ENCODE data around the gene ZNF26.

ZNF26 gene

DNA sequence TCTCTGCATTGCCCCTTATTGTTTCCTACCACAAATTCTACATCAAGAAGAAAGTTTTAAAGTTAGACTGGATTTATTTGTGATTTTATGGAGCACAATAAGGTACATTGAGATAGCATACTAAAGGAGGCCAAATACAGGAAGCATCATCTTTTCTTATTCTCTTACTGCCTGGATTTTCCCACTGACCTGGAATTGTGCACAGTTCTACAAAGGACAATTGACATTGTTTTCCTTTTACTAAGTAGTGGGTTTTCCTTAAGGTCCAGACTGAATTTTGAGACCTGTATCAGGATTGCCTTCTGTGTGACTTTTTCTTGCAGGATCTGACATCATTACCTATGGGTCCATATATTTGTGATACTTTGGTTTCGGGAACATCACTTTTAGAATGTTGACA, 75.8 kb downstream of the ZNF26 start:
- no peak for DNase-seq (ENCODE audit: low read depth in 2 of 2)

DNA sequence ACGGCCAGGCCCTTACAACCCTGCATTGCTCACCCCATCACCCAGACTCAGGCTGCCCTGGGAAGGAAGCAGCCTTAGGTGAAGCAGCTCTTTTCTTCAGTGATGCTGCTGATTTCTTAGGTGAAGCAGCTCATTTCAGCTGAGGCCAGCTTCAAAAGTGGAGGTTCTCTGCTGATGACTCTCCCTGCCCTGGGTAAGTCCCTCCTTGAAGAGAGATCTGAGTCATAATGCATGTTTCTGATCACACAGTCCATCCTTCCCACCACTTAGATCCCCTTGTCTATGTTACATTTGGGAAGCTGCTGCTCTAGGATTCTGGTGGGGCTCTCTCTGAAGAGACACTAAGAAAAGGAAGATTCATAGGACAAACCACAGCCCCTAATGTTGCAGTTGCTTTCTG, 77.4 kb downstream of the ZNF26 start:
- DNase-seq (ENCODE audit: low read depth in 2 of 2) = no peak

DNA sequence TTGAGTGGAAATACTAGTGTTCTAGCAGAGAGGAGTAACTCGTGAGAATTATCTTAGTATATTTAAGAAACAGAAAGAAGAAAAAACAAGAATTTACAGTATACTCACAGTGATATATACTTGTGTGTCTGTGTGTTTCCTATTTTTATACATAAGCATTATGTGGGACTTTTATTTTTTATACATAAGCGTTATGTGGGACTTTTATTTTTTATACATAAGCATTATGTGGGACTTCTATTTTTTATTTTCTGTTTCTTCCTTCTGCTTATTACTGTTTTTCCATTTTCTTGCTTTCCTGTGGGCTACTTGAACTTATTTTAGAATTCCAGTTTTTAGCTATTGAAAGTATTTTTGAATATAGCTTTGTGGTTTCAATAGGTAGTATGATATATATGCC, 87.7 kb downstream of the ZNF26 start:
- no peak for DNase-seq (ENCODE audit: low read depth in 2 of 2)

All from stimulated activated CD8-positive, alpha-beta memory T cell treated with anti-CD3 and anti-CD28 coated beads, Interleukin-2, amount 100 ng/mL, for 1 hour (primary cell).